Esophagus squamous epithelium (tissue), 5 donors: ENCODE measurements around the gene MAP6. TPM values are rescaled to one million over a fixed set of nuclear protein-coding genes. Genes with fewer than 3 reads are reported as not detected.
"Not testable (repeated sequence)": the region's sequence is repeated elsewhere in the genome, so short reads cannot be mapped to it uniquely, and the experiment has no call there.

Experiments
- DNase-seq: peaks from one replicate; lab custom pipeline; 2025; lab: John Stamatoyannopoulos, UW
- H3K27ac ChIP-seq, 4 donors: fragments of 200-600 bp; sonication (generic); one replicate each; pipeline ENCODE4 v1.5.1; 2016 to 2019; ENCODE audit warnings: mild to moderate bottlenecking in 1 of 4
- H3K27me3 ChIP-seq, 4 donors: fragments of 200-600 bp; sonication (generic); 1 replicate in 3 of 4; 2 replicates in 1 of 4; pipeline versions ENCODE4 v1.5.1 to v1.6.0; 2017 to 2021; ENCODE audit warnings: antibody characterized with exemption in 1 of 4
- H3K36me3 ChIP-seq, 3 donors: fragments of 200-600 bp; sonication (generic); one replicate each; pipeline ENCODE4 v1.5.1; 2016 to 2019
- H3K4me1 ChIP-seq, 3 donors: fragments of 200-600 bp; sonication (generic); one replicate each; pipeline ENCODE4 v1.5.1; 2017 to 2019
- H3K4me3 ChIP-seq, 4 donors: fragments of 200-600 bp; sonication (generic); 1 replicate in 3 of 4; 2 replicates in 1 of 4; pipeline ENCODE4 v1.5.1; 2016 to 2019; ENCODE audit warnings: mild to moderate bottlenecking in 2 of 4, moderate library complexity in 1 of 4
- H3K9me3 ChIP-seq, 3 donors: fragments of 200-600 bp; sonication (generic); one replicate each; pipeline ENCODE4 v1.5.1; 2016 to 2019
- CTCF ChIP-seq, 6 experiments: fragments of 450-650 bp in 4 of 6; fragments of 200-600 bp in 2 of 6; sonication (generic) in 2 of 6; IDR thresholded peaks; one replicate each; pipeline ENCODE4 v1.5.1; 2016 to 2019; ENCODE audit warnings: antibody characterized with exemption in 6 of 6, mild to moderate bottlenecking in 4 of 6, moderate library complexity in 4 of 6
- POLR2A ChIP-seq, 4 donors: fragments of 450-650 bp; IDR thresholded peaks; one replicate each; pipeline ENCODE4 v1.6.1; 2017; ENCODE audit warnings: antibody characterized with exemption in 4 of 4, mild to moderate bottlenecking in 4 of 4, moderate library complexity in 3 of 4
- WGBS, 2 donors: methylation state at CpG; one replicate each; pipeline ENCODE4 v1.1.5; 2018; 5-methylcytosine and 5-hydroxymethylcytosine counted together
- intact Hi-C: fragments of 100-400 bp; cut with DNase I; formaldehyde crosslinking; loops from one replicate; pipeline ENCODE4 v1.15.0; 2022
- total RNA-seq, 4 donors: library from RNA; depleted of rRNA; stranded (reverse); fragments of >200 nt; gene quantifications; one replicate each; pipeline ENCODE4 v1.1.0, GENCODE V29; 2016
- donor health status: DM: yes; HTN: yes; CAD: no.

Gene MAP6
- total RNA-seq, 4 donors from 2014 or later, result 0.18 to 3.6 (median 0.34) TPM

- H3K27ac ChIP-seq, result peak overlapping the region in 1 of 4 donors; percentile 98
- no peak for DNase-seq
Observed at GRCh38 chr11:75585293-75585670, 83.6 kb downstream of the MAP6 start.

GRCh38 chr11:75584659-75585292 lies 84.1 kb downstream of the MAP6 start:
- H3K27ac ChIP-seq, result peak overlapping the region; percentile 81 to 98 (median 94)
- peaks cover 0 to 31% (median 0%) of the 10 kb centered on the region in 4 donors for H3K27me3 ChIP-seq
- H3K36me3 ChIP-seq, DNase-seq, H3K4me3 ChIP-seq, intact Hi-C loops, H3K9me3 ChIP-seq: not testable (repeated sequence)
- 81 to 89% methylated on average over 5 to 11 of the region's 12 CpGs for WGBS, 2 donors
- H3K4me1 ChIP-seq, result peaks cover 11 to 35% (median 15%) of the 10 kb centered on the region in 3 donors

More at GRCh38 chr11:75585293-75585670, 83.6 kb downstream of the MAP6 start:
- Histone ChIP-seq H3K4me1 (peaks cover 11 to 35% (median 15%) of the 10 kb centered on the region in 3 donors), H3K36me3 (no peaks in the 10 kb centered on the region), H3K4me3 (no peak overlapping the region), H3K9me3 (no peaks in the 10 kb centered on the region), H3K27me3 (peaks cover 0 to 31% (median 0%) of the 10 kb centered on the region in 4 donors)
- WGBS, 2 donors, result 67 to 85% methylated on average over 3 to 4 of the region's 8 CpGs
- TF ChIP-seq CTCF (IDR thresholded peaks at IDR 0.05) (no peak), POLR2A (IDR thresholded peaks at IDR 0.05) (no peak)
- intact Hi-C loops, result no loop called here

GRCh38 chr11:75583718-75584658 lies 84.8 kb downstream of the MAP6 start:
- Histone ChIP-seq H3K27me3 (peaks cover 0 to 31% (median 0%) of the 10 kb centered on the region in 4 donors), H3K27ac (peak overlapping the region; percentile 81 to 98 (median 94)), H3K9me3 (no peaks in the 10 kb centered on the region), H3K4me3 (peak overlapping the region; percentile 48 to 73 (median 60)), H3K4me1 (peaks cover 11 to 35% (median 15%) of the 10 kb centered on the region in 3 donors), H3K36me3 (no peaks in the 10 kb centered on the region)
- intact Hi-C loops, result no loop called here
- DNase-seq, result no peak
- TF ChIP-seq POLR2A (IDR thresholded peaks at IDR 0.05) (peak in 1 of 4 donors; percentile 7), CTCF (IDR thresholded peaks at IDR 0.05) (no peak)
- WGBS, 2 donors, result 35 to 45% methylated on average over 15 to 16 of the region's 42 CpGs

GRCh38 chr11:75582895-75583717 lies 85.7 kb downstream of the MAP6 start:
- TF ChIP-seq POLR2A (IDR thresholded peaks at IDR 0.05) (peak in 2 of 4 donors; percentile 6 to 44), CTCF (IDR thresholded peaks at IDR 0.05) (peak in 3 of 6 experiments; percentile 14 to 35 (median 26))
- no peak for DNase-seq
- WGBS, 2 donors, result 5 to 12% methylated on average over 8 to 11 of the region's 68 CpGs
- Histone ChIP-seq H3K27me3 (peaks cover 0 to 31% (median 0%) of the 10 kb centered on the region in 4 donors), H3K36me3 (no peaks in the 10 kb centered on the region), H3K27ac (peak overlapping the region; percentile 81 to 98 (median 94)), H3K4me1 (peaks cover 11 to 35% (median 15%) of the 10 kb centered on the region in 3 donors), H3K4me3 (peak overlapping the region; percentile 48 to 73 (median 60)), H3K9me3 (no peaks in the 10 kb centered on the region)
- intact Hi-C loops, result no loop called here

GRCh38 chr11:75582506-75582894 lies 86.3 kb downstream of the MAP6 start:
- peaks cover 11 to 36% (median 15%) of the 10 kb centered on the region in 3 donors for H3K4me1 ChIP-seq

More at GRCh38 chr11:75582506-75582894, 86.3 kb downstream of the MAP6 start:
- no peak for DNase-seq
- Histone ChIP-seq H3K27me3 (peaks cover 0 to 31% (median 0%) of the 10 kb centered on the region in 4 donors), H3K9me3 (no peaks in the 10 kb centered on the region), H3K36me3 (no peaks in the 10 kb centered on the region), H3K4me3 (peak overlapping the region; percentile 48 to 73 (median 60)), H3K27ac (peak overlapping the region; percentile 81 to 98 (median 94))
- 22 to 24% methylated on average over 4 of the region's 4 CpGs for WGBS, 2 donors
- no peak for TF ChIP-seq POLR2A (IDR thresholded peaks at IDR 0.05)
- no peak for TF ChIP-seq CTCF (IDR thresholded peaks at IDR 0.05)
- intact Hi-C loops, result no loop called here
